ENCODE measurements around the gene MFSD1.

MFSD1 gene

GRCh38 chr3:158762701-158763100, 39.2 kb upstream of the MFSD1 start:
- no peak for TF ChIP-seq CTCF (IDR thresholded peaks at IDR 0.05; ENCODE audit: poor library complexity, severe bottlenecking)
- no peaks in the 10 kb centered on the region for H3K4me1 ChIP-seq (ENCODE audit: insufficient read depth, poor library complexity, severe bottlenecking)
- no peak for ATAC-seq (ENCODE audit: low read depth)
- no peaks in the 10 kb centered on the region for H3K27me3 ChIP-seq (ENCODE audit: insufficient read depth, poor library complexity, severe bottlenecking)
- no peaks in the 10 kb centered on the region for H3K9me3 ChIP-seq (ENCODE audit: severe bottlenecking)
- H3K36me3 ChIP-seq (ENCODE audit: low read depth), result no peaks in the 10 kb centered on the region
- DNase-seq (ENCODE audit: low spot score), result no peak
- H3K27ac ChIP-seq (ENCODE audit: poor library complexity, severe bottlenecking), result no peak overlapping the region
- H3K4me3 ChIP-seq (ENCODE audit: severe bottlenecking), result no peak overlapping the region

- Histone ChIP-seq H3K36me3 (ENCODE audit: low read depth) (no peaks in the 10 kb centered on the region), H3K4me3 (ENCODE audit: severe bottlenecking) (no peak overlapping the region), H3K27ac (ENCODE audit: poor library complexity, severe bottlenecking) (no peak overlapping the region), H3K9me3 (ENCODE audit: severe bottlenecking) (no peaks in the 10 kb centered on the region), H3K4me1 (ENCODE audit: insufficient read depth, poor library complexity, severe bottlenecking) (peaks cover under 1% of the 10 kb centered on the region), H3K27me3 (ENCODE audit: insufficient read depth, poor library complexity, severe bottlenecking) (no peaks in the 10 kb centered on the region)
- no peak for DNase-seq (ENCODE audit: low spot score)
- ATAC-seq (ENCODE audit: low read depth), result no peak
- no peak for TF ChIP-seq CTCF (IDR thresholded peaks at IDR 0.05; ENCODE audit: poor library complexity, severe bottlenecking)
These were observed 38.4 kb upstream of the MFSD1 start for GRCh38 chr3:158763421-158763820.

GRCh38 chr3:158765518-158766205, 36.2 kb upstream of the MFSD1 start:
- Histone ChIP-seq H3K27me3 (ENCODE audit: insufficient read depth, poor library complexity, severe bottlenecking) (no peaks in the 10 kb centered on the region), H3K27ac (ENCODE audit: poor library complexity, severe bottlenecking) (no peak overlapping the region), H3K4me1 (ENCODE audit: insufficient read depth, poor library complexity, severe bottlenecking) (peaks cover 19% of the 10 kb centered on the region), H3K4me3 (ENCODE audit: severe bottlenecking) (no peak overlapping the region), H3K9me3 (ENCODE audit: severe bottlenecking) (no peaks in the 10 kb centered on the region), H3K36me3 (ENCODE audit: low read depth) (no peaks in the 10 kb centered on the region)
- no peak for ATAC-seq (ENCODE audit: low read depth)
- no peak for TF ChIP-seq CTCF (IDR thresholded peaks at IDR 0.05; ENCODE audit: poor library complexity, severe bottlenecking)
- DNase-seq (ENCODE audit: low spot score), result no peak

GRCh38 chr3:158766364-158766763, 35.5 kb upstream of the MFSD1 start:
- no peak overlapping the region for H3K4me3 ChIP-seq (ENCODE audit: severe bottlenecking)
- H3K9me3 ChIP-seq (ENCODE audit: severe bottlenecking), result no peaks in the 10 kb centered on the region
- no peaks in the 10 kb centered on the region for H3K27me3 ChIP-seq (ENCODE audit: insufficient read depth, poor library complexity, severe bottlenecking)
- no peak for DNase-seq (ENCODE audit: low spot score)
- no peak for TF ChIP-seq CTCF (IDR thresholded peaks at IDR 0.05; ENCODE audit: poor library complexity, severe bottlenecking)
- H3K4me1 ChIP-seq (ENCODE audit: insufficient read depth, poor library complexity, severe bottlenecking), result peaks cover 19% of the 10 kb centered on the region
- no peaks in the 10 kb centered on the region for H3K36me3 ChIP-seq (ENCODE audit: low read depth)
- no peak overlapping the region for H3K27ac ChIP-seq (ENCODE audit: poor library complexity, severe bottlenecking)
- no peak for ATAC-seq (ENCODE audit: low read depth)

GRCh38 chr3:158768361-158768787, 33.5 kb upstream of the MFSD1 start:
- Histone ChIP-seq H3K27me3 (ENCODE audit: insufficient read depth, poor library complexity, severe bottlenecking) (no peaks in the 10 kb centered on the region), H3K9me3 (ENCODE audit: severe bottlenecking) (no peaks in the 10 kb centered on the region), H3K4me3 (ENCODE audit: severe bottlenecking) (no peak overlapping the region), H3K4me1 (ENCODE audit: insufficient read depth, poor library complexity, severe bottlenecking) (peaks cover 19% of the 10 kb centered on the region), H3K27ac (ENCODE audit: poor library complexity, severe bottlenecking) (no peak overlapping the region), H3K36me3 (ENCODE audit: low read depth) (no peaks in the 10 kb centered on the region)
- ATAC-seq (ENCODE audit: low read depth), result peak; percentile 65
- no peak for DNase-seq (ENCODE audit: low spot score)
- no peak for TF ChIP-seq CTCF (IDR thresholded peaks at IDR 0.05; ENCODE audit: poor library complexity, severe bottlenecking)
